Left lobe of liver (tissue), 2 donors: ENCODE results near the gene MGAT2. TPM values are rescaled to one million over a fixed set of nuclear protein-coding genes. Genes with fewer than 3 reads are reported as not detected.
"Not testable (repeated sequence)": the region's sequence is repeated elsewhere in the genome, so short reads cannot be mapped to it uniquely, and the experiment has no call there.

Experiments
- ATAC-seq: fragments of 200-7000 bp; cut with Tn5 transposase; one replicate; pipeline ENCODE4 v1.9.1; 2020; ENCODE audit warnings: mild to moderate bottlenecking, moderate library complexity
- DNase-seq: peaks from one replicate; pipeline ENCODE4 v3.0.0-alpha.2; 2020; ENCODE audit warnings: low spot score
- total RNA-seq: library from RNA; stranded (reverse); gene quantifications from one replicate; pipeline ENCODE4 v1.2.1, GENCODE V29; 2021
- donor health status: DM: no; HTN: no; CAD: no; lungs with moderate emphysema.
- donor health status: DM: no; HTN: yes; CAD: no.

Gene MGAT2
- total RNA-seq, 1 donor from 2014 or later = 40.7 TPM

- DNase-seq (no peak), ATAC-seq (no peak)
Measured at GRCh38 chr14:49607583-49607982, 13.0 kb upstream of the MGAT2 start.

- ATAC-seq (no peak), DNase-seq (no peak)
Measured at GRCh38 chr14:49612251-49612650, 8.3 kb upstream of the MGAT2 start.

- no peak for ATAC-seq
- DNase-seq = no peak
Measured at GRCh38 chr14:49612671-49613070, 7.9 kb upstream of the MGAT2 start.

- DNase-seq = no peak
Measured at GRCh38 chr14:49614196-49614595, 6.4 kb upstream of the MGAT2 start.

GRCh38 chr14:49615776-49616175 is 4.8 kb upstream of the MGAT2 start:
- ATAC-seq = no peak

More at GRCh38 chr14:49614196-49614595, 6.4 kb upstream of the MGAT2 start:
- no peak for ATAC-seq

GRCh38 chr14:49617852-49618519 is 2.6 kb upstream of the MGAT2 start:
- DNase-seq = no peak
- ATAC-seq = no peak

More at GRCh38 chr14:49615776-49616175, 4.8 kb upstream of the MGAT2 start:
- DNase-seq = no peak

GRCh38 chr14:49619273-49619672 is 1.3 kb upstream of the MGAT2 start:
- not testable (repeated sequence) for ATAC-seq, DNase-seq

- DNase-seq (no peak), ATAC-seq (no peak)
Measured at GRCh38 chr14:49619730-49620129, 869 bp upstream of the MGAT2 start.

- DNase-seq (peak; percentile 66), ATAC-seq (peak; percentile 42)
Measured at GRCh38 chr14:49621114-49621881, 699 bp downstream of the MGAT2 start.

GRCh38 chr14:49622022-49622607 is 1.5 kb downstream of the MGAT2 start:
- ATAC-seq (no peak), DNase-seq (no peak)

- no peak for ATAC-seq
Measured at GRCh38 chr14:49623387-49623786, 2.8 kb downstream of the MGAT2 start.

GRCh38 chr14:49623941-49624839 is 3.6 kb downstream of the MGAT2 start:
- DNase-seq = no peak

More at GRCh38 chr14:49623387-49623786, 2.8 kb downstream of the MGAT2 start:
- DNase-seq = no peak

GRCh38 chr14:49633640-49634546 is 13.3 kb downstream of the MGAT2 start:
- peak; percentile 93 for DNase-seq
- ATAC-seq = peak; percentile 89

More at GRCh38 chr14:49623941-49624839, 3.6 kb downstream of the MGAT2 start:
- ATAC-seq = no peak

- DNase-seq = peak; percentile 67
- peak; percentile 52 for ATAC-seq
Measured at GRCh38 chr14:49634547-49635334, 14.1 kb downstream of the MGAT2 start, which contains the start of gene DNAAF2. Gene DNAAF2, minus strand, starts transcription at chr14:49635244. Its CDS starts 95 bp downstream, at chr14:49635149.

- ATAC-seq = no peak
- no peak for DNase-seq
Measured at GRCh38 chr14:49636866-49637265, 16.3 kb downstream of the MGAT2 start.

GRCh38 chr14:49637534-49638078 is 17.0 kb downstream of the MGAT2 start:
- no peak for ATAC-seq
- no peak for DNase-seq

GRCh38 chr14:49640540-49641417 is 20.2 kb downstream of the MGAT2 start:
- no peak for DNase-seq
- ATAC-seq = peak; percentile 24
